Right hindlimb (tissue), 1 donor: ENCODE measurements around the gene MINDY4.

Experiments used
- DNase-seq: peaks from one replicate; pipeline ENCODE4 v3.0.0-alpha.2; 2018

Gene MINDY4

GRCh38 chr7:30840141-30841024 is 69.2 kb downstream of the MINDY4 start:
- peak; percentile 26 for DNase-seq

DNA sequence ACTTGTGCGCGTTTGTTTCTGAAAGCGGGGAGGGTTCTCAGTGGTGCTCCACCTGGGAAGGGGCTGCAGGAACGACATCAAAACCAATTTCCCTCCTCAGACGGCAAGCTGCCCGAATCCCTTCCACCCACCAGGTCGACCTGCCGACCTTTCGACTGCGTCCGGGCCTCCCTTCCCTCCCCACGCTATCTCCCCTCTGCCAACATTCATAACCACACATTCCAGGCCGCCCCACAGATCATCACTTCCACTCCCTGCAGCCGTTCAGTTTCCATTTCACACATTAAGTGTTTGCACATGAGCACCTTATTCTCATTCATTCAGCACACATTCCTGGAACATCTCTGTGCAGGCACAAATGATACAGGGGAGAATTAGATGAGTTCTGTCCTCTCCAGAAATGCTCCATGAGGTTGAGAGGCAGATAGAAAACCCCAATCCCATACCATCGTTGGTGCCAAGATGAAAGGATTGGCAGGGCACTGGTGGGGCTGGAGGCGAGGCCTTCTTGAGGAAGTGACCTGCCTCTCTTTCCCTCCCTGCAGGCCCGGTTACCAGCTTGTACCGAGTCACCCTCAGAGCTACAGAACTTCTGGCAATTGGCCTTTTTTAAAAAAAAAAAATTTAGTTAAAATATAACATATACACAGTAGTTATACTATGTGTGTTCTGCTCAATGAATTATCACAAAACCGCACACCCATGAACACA is 70.0 kb downstream of the MINDY4 start:
- peak; percentile 48 for DNase-seq

GRCh38 chr7:30841801-30842541 is 70.8 kb downstream of the MINDY4 start:
- DNase-seq = peak; percentile 10

DNA sequence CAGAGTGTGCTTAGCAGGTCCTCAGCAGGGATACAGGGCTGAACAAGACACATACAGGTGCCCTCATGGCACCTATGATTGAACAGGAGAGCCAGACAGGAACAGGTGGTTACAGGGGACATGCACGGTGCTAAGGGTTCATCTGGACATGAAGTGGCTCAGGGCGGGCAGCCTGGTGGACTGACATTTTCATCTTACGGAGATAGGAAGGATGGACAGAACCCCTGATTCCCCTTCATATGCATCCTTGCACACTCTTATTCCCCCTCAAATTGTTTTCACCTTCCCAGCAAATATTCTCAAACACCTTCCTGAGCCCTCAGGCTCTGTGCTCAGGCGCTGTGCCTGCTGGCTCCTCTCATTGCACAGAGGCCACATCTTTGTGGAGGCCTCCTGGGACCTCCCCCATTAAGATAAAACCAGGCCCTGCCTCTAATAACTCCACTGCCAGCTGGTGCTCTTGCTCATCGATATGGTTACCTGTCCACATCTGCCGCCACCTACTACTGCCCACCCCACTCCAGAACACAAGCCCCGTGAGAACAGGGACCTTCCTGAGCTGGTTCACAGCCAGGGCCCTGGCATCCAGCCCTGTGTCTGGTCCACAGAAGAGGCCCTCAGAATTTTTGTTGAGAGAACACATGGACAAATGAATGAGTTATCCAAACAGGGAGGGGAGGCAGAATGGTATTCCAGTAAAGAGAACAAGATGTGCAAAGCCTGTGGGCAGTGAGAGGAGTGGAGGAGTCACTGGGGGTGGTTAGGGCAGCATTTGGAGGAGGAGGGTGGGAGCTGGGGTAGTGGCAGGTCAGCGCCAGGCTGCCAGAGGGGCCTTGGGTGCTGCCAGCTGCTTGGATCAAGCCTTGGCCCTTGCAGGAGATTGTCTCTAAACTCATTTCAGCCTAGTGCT is 71.6 kb downstream of the MINDY4 start:
- DNase-seq = no peak

DNA sequence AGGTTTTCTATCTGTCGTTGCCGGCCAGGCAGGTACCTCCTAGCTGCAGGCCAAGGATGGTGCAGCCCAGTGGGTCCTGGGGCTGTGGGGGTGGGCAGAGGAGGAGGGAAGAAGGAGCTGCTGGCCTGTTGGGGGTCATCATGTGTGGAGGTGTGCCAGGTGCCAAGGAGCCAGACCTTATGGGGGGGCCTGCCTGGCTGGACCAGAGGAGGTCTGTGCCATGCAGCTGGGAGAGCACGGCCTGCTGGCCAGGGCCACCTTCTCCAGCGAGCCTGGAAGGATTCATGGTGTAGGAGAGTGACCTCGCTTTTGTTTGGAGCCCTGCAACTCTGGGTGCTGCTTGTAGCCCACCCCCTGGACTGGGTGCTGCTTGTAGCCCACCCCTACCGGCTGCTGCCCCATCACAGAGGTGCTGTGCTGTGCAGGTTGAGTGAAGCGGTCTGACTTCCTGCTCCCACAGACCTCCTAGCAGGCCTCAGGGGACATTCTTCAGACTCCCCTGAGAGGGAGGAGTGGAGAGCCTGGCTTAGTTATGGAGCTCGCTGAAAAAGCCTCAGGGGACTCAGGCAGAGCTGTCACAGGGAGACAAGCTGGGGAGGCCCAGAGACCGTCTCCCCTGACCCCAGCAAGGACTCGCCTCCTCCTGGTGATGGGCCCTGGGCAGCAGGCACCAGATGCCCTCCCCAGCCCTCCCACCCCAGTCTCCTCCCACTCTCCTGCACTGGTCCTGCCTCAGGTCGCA is 72.7 kb downstream of the MINDY4 start:
- no peak for DNase-seq

DNA sequence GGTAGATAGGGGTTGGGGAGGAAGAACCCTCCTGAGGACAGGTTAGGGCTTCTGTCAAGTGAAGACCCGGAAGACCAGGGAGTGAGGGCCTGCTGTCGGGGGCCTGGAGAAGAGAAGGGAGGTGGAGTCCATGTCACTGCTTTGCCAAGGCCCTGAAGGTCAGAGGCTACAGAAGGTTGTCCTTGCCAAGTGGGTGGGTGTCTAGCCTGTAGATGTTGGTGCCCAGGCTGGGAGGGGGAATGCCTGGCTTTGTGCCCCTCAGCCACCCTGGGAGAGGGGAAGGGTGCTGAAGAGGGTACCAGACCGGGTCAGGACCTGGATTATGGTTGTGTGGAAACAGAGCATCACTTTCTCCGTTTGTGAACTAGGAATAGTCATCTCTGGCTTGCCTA is 73.3 kb downstream of the MINDY4 start:
- peak; percentile 13 for DNase-seq

DNA sequence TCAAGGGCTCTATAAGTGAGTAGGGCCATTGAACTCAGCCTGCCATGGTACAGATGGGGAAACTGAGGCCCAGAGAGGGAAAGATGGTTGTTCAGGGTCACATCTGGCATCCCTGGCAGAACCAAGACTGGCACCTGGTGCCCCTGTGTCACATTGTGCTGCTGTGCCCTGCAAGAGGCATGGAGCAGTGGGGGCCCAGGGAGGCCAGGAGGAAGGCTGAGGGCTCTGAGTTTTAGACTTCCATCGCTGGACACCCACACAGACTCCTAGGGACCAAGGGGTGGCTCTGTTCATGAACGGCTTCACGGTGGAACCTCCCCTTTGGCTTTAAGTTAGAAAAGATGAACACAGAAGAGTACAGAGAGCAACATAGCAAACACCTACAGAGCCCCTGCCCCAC is 73.7 kb downstream of the MINDY4 start:
- DNase-seq = peak; percentile 16

GRCh38 chr7:30845426-30846135 is 74.4 kb downstream of the MINDY4 start:
- DNase-seq = peak; percentile 62

- DNase-seq = no peak
Observed at GRCh38 chr7:30846378-30846777, 75.2 kb downstream of the MINDY4 start.

GRCh38 chr7:30848121-30848855 is 77.1 kb downstream of the MINDY4 start:
- DNase-seq = no peak

DNA sequence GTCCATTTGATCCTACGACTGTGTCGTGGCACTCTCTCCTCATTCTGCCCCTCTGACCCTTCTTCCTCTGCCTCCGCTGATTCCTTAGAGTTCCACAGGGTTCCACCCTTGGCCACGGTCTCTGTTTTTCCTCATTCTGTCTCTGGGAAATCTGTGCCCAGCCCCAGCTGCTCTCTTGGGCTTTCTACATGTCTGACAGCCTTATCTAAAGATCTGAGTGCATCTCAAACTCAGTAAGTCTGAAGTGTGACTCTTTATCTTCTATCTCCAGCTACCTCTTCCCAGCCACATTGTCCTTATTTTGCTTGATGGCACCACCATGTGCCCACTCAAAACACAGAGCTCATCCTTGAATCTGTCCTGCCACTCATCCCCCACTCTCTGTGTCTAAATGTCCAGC is 78.3 kb downstream of the MINDY4 start:
- DNase-seq = no peak

- DNase-seq = no peak
Observed at GRCh38 chr7:30850426-30850825, 79.2 kb downstream of the MINDY4 start.

- DNase-seq = peak; percentile 78
Observed at GRCh38 chr7:30851651-30852307, 80.6 kb downstream of the MINDY4 start.

DNA sequence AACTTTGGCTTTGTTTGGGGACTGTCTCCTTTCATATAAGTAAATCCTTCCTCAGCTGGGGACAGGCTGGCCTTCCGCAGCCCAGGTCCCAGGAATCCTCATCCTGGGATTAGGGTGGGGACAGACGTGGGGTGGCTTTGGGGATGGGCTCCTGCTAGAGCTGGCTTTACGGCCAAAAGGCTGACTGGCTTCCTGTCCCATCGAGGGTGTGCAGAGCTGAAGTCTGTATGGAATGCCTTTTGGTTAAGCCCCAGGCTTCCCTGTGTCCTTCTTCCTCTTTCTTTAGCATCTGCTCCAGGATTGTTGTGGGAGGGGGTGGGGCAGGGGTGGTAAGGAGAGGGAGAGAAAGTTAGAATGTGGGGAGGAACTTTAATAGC is 81.1 kb downstream of the MINDY4 start:
- peak; percentile 69 for DNase-seq

GRCh38 chr7:30852744-30853288 is 81.6 kb downstream of the MINDY4 start:
- DNase-seq = no peak

DNA sequence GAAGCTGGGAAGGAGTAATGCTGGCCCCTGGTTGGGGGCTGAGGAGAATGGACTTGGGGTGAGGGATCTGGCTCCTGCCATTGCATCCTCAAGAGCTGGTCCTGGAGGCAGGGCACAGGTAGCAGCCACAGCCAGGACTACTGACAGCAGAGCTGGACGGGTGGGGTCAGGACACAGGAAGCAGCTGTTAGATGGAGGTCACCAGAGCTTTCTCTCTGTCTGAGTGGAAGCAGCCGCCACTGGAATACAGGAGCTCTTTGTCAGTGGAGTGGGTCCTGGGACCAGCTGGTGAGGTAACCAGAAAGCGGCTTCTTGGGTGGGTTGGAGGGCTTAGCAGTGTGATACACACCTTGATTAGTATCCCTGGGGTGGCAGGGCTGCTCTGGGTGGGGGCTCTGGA is 82.4 kb downstream of the MINDY4 start:
- no peak for DNase-seq

DNA sequence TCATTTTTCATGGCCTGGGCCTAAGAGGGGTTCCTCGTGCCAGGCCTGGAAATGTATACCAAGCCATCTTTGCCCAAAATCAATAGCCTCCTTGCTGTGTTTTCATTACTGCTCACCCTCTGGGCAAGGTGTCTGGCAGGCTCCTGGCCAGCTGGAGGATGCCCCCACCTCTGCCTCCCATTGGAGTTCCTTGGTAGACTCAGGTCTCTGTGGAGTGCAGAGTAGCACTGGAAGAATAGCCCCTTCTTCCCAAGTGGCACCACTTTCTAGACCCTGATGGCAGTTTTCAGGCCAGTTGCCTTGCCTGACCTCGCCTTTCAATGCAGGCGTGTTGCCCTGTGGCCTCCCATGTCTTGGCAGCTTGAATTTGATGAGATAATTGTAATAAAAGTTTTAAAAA is 84.7 kb downstream of the MINDY4 start:
- DNase-seq = no peak

GRCh38 chr7:30858576-30858975 is 87.4 kb downstream of the MINDY4 start:
- DNase-seq = no peak

- DNase-seq = no peak
Observed at GRCh38 chr7:30859202-30859939, 88.2 kb downstream of the MINDY4 start.
